HG03520 (cell line): ENCODE data around the gene VWA3A.
"Not testable (repeated sequence)": the region's sequence is repeated elsewhere in the genome, so short reads cannot be mapped to it uniquely, and the experiment has no call there.

Source experiments
- ATAC-seq: cut with Tn5 transposase; IDR thresholded peaks from one replicate; pipeline ENCODE4 v1.9.1; 2021; ENCODE audit warnings: mild to moderate bottlenecking, moderate library complexity; ENCODE audit not compliant: unreplicated experiment

VWA3A gene

GRCh38 chr16:22092143-22092933 is at the start of gene VWA3A:
Gene VWA3A (plus strand): TSS chr16:22092541. CDS start chr16:22092638, 97 bp downstream.
- no peak for ATAC-seq

- not testable (repeated sequence) for ATAC-seq
Observed at GRCh38 chr16:22043882-22044281, 48.5 kb upstream of the VWA3A start.

GRCh38 chr16:22045888-22046287 is 46.5 kb upstream of the VWA3A start:
- not testable (repeated sequence) for ATAC-seq

GRCh38 chr16:22050963-22051362 is 41.4 kb upstream of the VWA3A start:
- ATAC-seq, result no peak

GRCh38 chr16:22052980-22053379 is 39.4 kb upstream of the VWA3A start:
- ATAC-seq, result no peak

- no peak for ATAC-seq
Observed at GRCh38 chr16:22053921-22054341, 38.4 kb upstream of the VWA3A start.

GRCh38 chr16:22054847-22055590 is 37.3 kb upstream of the VWA3A start:
- no peak for ATAC-seq

- no peak for ATAC-seq
Observed at GRCh38 chr16:22055881-22056280, 36.5 kb upstream of the VWA3A start.

GRCh38 chr16:22063888-22064467 is 28.4 kb upstream of the VWA3A start:
- ATAC-seq, result no peak

GRCh38 chr16:22065252-22065651 is 27.1 kb upstream of the VWA3A start:
- ATAC-seq, result no peak

- ATAC-seq, result no peak
Observed at GRCh38 chr16:22070361-22071330, 21.7 kb upstream of the VWA3A start.

GRCh38 chr16:22071331-22071910 is 20.9 kb upstream of the VWA3A start:
- ATAC-seq, result no peak

- no peak for ATAC-seq
Observed at GRCh38 chr16:22073350-22073749, 19.0 kb upstream of the VWA3A start.

- no peak for ATAC-seq
Observed at GRCh38 chr16:22075043-22075757, 17.1 kb upstream of the VWA3A start.

- no peak for ATAC-seq
Observed at GRCh38 chr16:22075776-22076175, 16.6 kb upstream of the VWA3A start.

GRCh38 chr16:22077700-22078313 is 14.5 kb upstream of the VWA3A start:
- no peak for ATAC-seq

- no peak for ATAC-seq
Observed at GRCh38 chr16:22078656-22079055, 13.7 kb upstream of the VWA3A start.

GRCh38 chr16:22081050-22081449 is 11.3 kb upstream of the VWA3A start:
- no peak for ATAC-seq

- ATAC-seq, result no peak
Observed at GRCh38 chr16:22086440-22086839, 5.9 kb upstream of the VWA3A start.
